ENCODE results near the gene GMDS.

GRCh38 chr6:1787894-1788293, 457.5 kb downstream of the GMDS start:
- TF ChIP-seq EZH2 (IDR thresholded peaks at IDR 0.05; ENCODE audit: borderline replicate concordance, low read depth, low read length, severe bottlenecking) (no peak), CTCF (IDR thresholded peaks at IDR 0.05; ENCODE audit: borderline replicate concordance, extremely low read depth, low read length, poor library complexity, severe bottlenecking) (no peak)

All from DND-41 (cell line).